Measurements from ENCODE around the gene HNRNPK. TPM values are rescaled to one million over a fixed set of nuclear protein-coding genes. Genes with fewer than 3 reads are reported as not detected.

The HNRNPK gene
- total RNA-seq, 1 experiment from 2014 or later: 485 TPM

DNA sequence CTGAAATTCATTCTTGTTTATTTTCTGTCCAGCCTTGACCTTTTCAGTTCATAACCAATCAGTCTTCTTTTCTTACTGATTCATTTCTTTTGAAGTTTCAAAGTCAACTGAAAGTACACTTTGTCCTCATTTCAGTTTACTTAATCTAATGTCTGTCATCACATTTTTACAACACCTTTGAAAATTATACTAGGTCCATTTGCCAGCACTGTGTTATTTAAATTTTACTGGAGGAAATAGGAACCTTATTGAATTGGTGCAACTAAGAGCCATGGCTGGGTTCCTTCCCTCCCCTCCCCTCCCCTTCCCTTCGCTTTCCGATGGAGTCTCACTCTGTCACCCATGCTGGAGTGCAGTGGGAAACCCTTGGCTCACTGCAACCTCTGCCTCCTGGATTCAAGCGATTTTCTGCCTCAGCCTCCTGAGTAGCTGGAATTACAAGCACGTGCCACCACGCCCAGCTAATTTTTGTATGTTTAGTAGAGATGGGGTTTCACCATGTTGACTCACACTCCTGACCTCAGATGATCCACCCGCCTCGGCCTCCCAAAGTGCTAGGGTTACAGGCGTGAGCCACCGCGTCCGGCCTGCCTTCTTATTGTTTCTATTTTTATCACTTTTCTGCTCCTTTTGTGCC lies 6.9 kb upstream of the HNRNPK start:
- H3K4me3 ChIP-seq (ENCODE audit: low read depth, low read length): no peak overlapping the region
- H3K4me1 Mint-ChIP-seq (ENCODE audit: low read depth, unreplicated experiment): no peaks in the 10 kb centered on the region
- no peaks in the 10 kb centered on the region for H3K9me3 Mint-ChIP-seq (ENCODE audit: unreplicated experiment)
- no peaks in the 10 kb centered on the region for H3K9me3 ChIP-seq
- no peak overlapping the region for H3K27ac Mint-ChIP-seq (ENCODE audit: unreplicated experiment)
- no TSS peak for BruUV-seq (replicated peaks)
- H3K4me1 ChIP-seq: peaks cover 11% of the 10 kb centered on the region; the same call in 1 of the 2 replicates
- TF ChIP-seq, protein P1, sequence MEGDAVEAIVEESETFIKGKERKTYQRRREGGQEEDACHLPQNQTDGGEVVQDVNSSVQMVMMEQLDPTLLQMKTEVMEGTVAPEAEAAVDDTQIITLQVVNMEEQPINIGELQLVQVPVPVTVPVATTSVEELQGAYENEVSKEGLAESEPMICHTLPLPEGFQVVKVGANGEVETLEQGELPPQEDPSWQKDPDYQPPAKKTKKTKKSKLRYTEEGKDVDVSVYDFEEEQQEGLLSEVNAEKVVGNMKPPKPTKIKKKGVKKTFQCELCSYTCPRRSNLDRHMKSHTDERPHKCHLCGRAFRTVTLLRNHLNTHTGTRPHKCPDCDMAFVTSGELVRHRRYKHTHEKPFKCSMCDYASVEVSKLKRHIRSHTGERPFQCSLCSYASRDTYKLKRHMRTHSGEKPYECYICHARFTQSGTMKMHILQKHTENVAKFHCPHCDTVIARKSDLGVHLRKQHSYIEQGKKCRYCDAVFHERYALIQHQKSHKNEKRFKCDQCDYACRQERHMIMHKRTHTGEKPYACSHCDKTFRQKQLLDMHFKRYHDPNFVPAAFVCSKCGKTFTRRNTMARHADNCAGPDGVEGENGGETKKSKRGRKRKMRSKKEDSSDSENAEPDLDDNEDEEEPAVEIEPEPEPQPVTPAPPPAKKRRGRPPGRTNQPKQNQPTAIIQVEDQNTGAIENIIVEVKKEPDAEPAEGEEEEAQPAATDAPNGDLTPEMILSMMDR (IDR thresholded peaks at IDR 0.05; ENCODE audit: insufficient read depth in 1 of 2, low read depth in 1 of 2, low read length in 1 of 2, severe bottlenecking in 1 of 2, unreplicated experiment in 1 of 2): no peak
- peak in 1 of 2 experiments; percentile 37 for DNase-seq
- no peaks in the 10 kb centered on the region for H3K27me3 Mint-ChIP-seq (ENCODE audit: insufficient read depth, unreplicated experiment)
- peaks cover 4% of the 10 kb centered on the region for H3K36me3 Mint-ChIP-seq (ENCODE audit: insufficient read depth, unreplicated experiment)
- no peaks in the 10 kb centered on the region for H3K27me3 ChIP-seq (replicated peaks; ENCODE audit: control insufficient read depth, insufficient read depth, low read length)
- ChIA-PET POLR2A (no interaction called here), CTCF (no interaction called here)
- H3K36me3 ChIP-seq (ENCODE audit: control insufficient read depth, insufficient read depth, low read length): no peaks in the 10 kb centered on the region
- intact Hi-C loops (cut with micrococcal nuclease; ENCODE audit: unreplicated experiment): no loop called here
- H3K4me3 Mint-ChIP-seq (ENCODE audit: unreplicated experiment): no peak overlapping the region

DNA sequence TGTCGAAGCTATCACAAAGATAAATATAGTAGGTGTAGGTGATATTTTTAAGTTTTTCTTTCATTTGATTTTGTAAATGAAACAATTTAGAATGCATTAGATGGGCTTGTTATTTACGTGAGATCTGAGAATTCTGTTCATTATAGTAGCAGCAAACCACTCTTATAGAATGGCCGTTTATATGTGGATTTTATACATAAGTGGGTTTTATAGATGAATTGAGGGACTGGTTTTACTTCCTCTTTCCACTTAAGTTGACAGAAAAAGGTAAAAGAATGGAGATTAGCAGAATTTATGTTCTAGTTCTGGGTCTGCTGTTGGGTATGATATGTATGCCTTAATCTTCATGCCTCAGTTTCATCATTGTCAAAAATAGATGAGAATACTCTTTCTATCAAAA lies 6.2 kb upstream of the HNRNPK start:
- Histone ChIP-seq H3K4me3 (ENCODE audit: low read depth, low read length) (no peak overlapping the region), H3K9me3 (no peaks in the 10 kb centered on the region), H3K36me3 (ENCODE audit: control insufficient read depth, insufficient read depth, low read length) (no peaks in the 10 kb centered on the region), H3K27me3 (replicated peaks; ENCODE audit: control insufficient read depth, insufficient read depth, low read length) (no peaks in the 10 kb centered on the region), H3K4me1 (peaks cover 13% of the 10 kb centered on the region; the same call in 1 of the 2 replicates)
- DNase-seq: no peak
- Mint-ChIP-seq H3K9me3 (ENCODE audit: unreplicated experiment) (no peaks in the 10 kb centered on the region), H3K27me3 (ENCODE audit: insufficient read depth, unreplicated experiment) (no peaks in the 10 kb centered on the region), H3K4me3 (ENCODE audit: unreplicated experiment) (no peak overlapping the region), H3K4me1 (ENCODE audit: low read depth, unreplicated experiment) (no peaks in the 10 kb centered on the region), H3K36me3 (ENCODE audit: insufficient read depth, unreplicated experiment) (peaks cover 4% of the 10 kb centered on the region), H3K27ac (ENCODE audit: unreplicated experiment) (no peak overlapping the region)
- TF ChIP-seq, protein P1 (IDR thresholded peaks at IDR 0.05; ENCODE audit: insufficient read depth in 1 of 2, low read depth in 1 of 2, low read length in 1 of 2, severe bottlenecking in 1 of 2, unreplicated experiment in 1 of 2): no peak
- intact Hi-C loops (cut with micrococcal nuclease; ENCODE audit: unreplicated experiment): no loop called here
- no TSS peak for BruUV-seq (replicated peaks)
- ChIA-PET CTCF (no interaction called here), POLR2A (no interaction called here)

DNA sequence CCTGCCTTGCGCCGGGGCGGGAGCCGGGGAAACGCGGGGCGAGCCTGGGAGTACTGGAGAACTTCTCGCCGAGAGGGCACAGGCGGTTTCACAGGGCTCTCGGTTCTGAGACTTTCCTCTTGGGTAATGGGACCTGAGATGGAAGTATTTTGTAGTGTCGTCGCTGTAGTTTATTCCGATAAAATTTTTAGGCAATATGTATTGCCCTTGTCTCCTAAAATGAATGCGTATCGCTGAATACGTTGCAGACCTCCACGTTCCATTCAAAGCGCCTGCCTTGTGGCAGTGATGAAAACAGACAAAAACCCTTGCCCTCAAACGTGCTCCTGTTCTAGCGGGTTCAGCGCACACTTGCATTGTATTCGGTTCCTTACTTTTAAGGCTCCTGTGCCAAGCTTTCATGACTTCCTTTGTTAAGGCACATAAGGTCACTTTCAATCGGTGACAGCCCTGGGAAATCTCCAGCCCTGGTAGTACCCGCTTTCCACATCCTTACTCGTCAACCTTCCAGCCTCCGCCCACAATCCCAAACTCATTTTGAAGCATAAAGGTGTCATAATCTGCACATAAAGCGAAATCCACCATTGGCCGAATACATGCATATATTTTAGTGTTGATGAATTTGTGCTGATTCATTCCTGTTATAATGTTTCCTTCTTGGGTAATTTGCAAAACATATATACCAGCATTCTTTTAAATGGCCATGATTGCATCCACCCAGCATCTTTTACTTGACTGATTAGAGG lies 1.3 kb upstream of the HNRNPK start:
- Histone ChIP-seq H3K27me3 (replicated peaks; ENCODE audit: control insufficient read depth, insufficient read depth, low read length) (no peaks in the 10 kb centered on the region), H3K4me3 (ENCODE audit: low read depth, low read length) (peak overlapping the region; percentile 86), H3K36me3 (ENCODE audit: control insufficient read depth, insufficient read depth, low read length) (no peaks in the 10 kb centered on the region), H3K9me3 (no peaks in the 10 kb centered on the region), H3K4me1 (peaks cover 19% of the 10 kb centered on the region; the same call in 1 of the 2 replicates)
- Mint-ChIP-seq H3K36me3 (ENCODE audit: insufficient read depth, unreplicated experiment) (peaks cover 46% of the 10 kb centered on the region), H3K27me3 (ENCODE audit: insufficient read depth, unreplicated experiment) (no peaks in the 10 kb centered on the region), H3K4me3 (ENCODE audit: unreplicated experiment) (peak overlapping the region; percentile 95), H3K4me1 (ENCODE audit: low read depth, unreplicated experiment) (no peaks in the 10 kb centered on the region), H3K27ac (ENCODE audit: unreplicated experiment) (peak overlapping the region; percentile 100), H3K9me3 (ENCODE audit: unreplicated experiment) (no peaks in the 10 kb centered on the region)
- ChIA-PET POLR2A (interaction anchor here (0.6 to 1.1 kb wide), 2 partner anchors 16 to 25 kb away, joined by 3 to 4 read pairs; a partner anchor contains a TSS), CTCF (interaction anchor here (1.3 kb wide), 1 partner anchor 280 kb away, joined by 3 read pairs; no protein-coding TSS in a partner anchor)
- TSS peak; percentile 51 for BruUV-seq (replicated peaks)
- no peak for DNase-seq
- TF ChIP-seq, protein P1 (IDR thresholded peaks at IDR 0.05; ENCODE audit: insufficient read depth in 1 of 2, low read depth in 1 of 2, low read length in 1 of 2, severe bottlenecking in 1 of 2, unreplicated experiment in 1 of 2): no peak
- intact Hi-C loops (cut with micrococcal nuclease; ENCODE audit: unreplicated experiment): loop anchor here (2.0 kb wide), 1 partner anchor 60 kb away; the partner anchor contains the start of gene KIF27

All from Caco-2 (cell line).